ENCODE data around the gene PIK3C2G. TPM values are rescaled to one million over a fixed set of nuclear protein-coding genes. Genes with fewer than 3 reads are reported as not detected.

The PIK3C2G gene
- polyA plus RNA-seq, 1 of the 3 experiments (the other 2 are of a cell fraction): 0.02 TPM

DNA sequence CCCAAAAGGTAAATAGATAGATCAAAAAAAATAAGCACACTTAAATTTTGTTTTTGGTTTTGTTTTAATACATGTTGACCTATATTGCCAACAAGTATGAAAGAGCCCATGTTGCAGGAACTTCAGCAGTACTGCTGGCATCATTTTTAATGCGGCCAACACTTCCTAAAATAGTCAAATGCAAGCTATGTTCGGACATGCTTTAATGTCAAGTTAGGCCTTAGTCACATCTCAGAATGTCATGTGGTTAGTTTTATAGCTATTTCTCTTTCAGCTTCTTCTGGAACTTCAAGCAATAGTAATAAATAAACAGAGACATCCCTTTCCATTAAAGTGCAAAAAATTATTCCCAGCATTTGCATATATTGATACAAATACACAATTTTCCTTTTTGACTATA is 153.4 kb downstream of the PIK3C2G start:
- TF ChIP-seq GATA2 (CRISPR knock-in tag; IDR thresholded peaks at IDR 0.05) (no peak), FOXM1 (IDR thresholded peaks at IDR 0.05; ENCODE audit: low read depth) (no peak), JUND (IDR thresholded peaks at IDR 0.05) (no peak), MXI1 (IDR thresholded peaks at IDR 0.05; ENCODE audit: low read depth, low read length) (no peak), RFX5 (IDR thresholded peaks at IDR 0.05; ENCODE audit: low read length) (no peak), EP300 (IDR thresholded peaks at IDR 0.05; ENCODE audit: borderline replicate concordance in 1 of 2, low read depth in 1 of 2, low read length in 1 of 2) (no peak), ELF1 (IDR thresholded peaks at IDR 0.05) (no peak), RAD21 (IDR thresholded peaks at IDR 0.05; ENCODE audit: low read length) (no peak), TAF1 (IDR thresholded peaks at IDR 0.05; ENCODE audit: borderline replicate concordance, low read depth, low read length) (no peak), POLR2AphosphoS5 (IDR thresholded peaks at IDR 0.05; ENCODE audit: low read depth, low read length) (no peak)
- TF ChIP-seq, protein P1, sequence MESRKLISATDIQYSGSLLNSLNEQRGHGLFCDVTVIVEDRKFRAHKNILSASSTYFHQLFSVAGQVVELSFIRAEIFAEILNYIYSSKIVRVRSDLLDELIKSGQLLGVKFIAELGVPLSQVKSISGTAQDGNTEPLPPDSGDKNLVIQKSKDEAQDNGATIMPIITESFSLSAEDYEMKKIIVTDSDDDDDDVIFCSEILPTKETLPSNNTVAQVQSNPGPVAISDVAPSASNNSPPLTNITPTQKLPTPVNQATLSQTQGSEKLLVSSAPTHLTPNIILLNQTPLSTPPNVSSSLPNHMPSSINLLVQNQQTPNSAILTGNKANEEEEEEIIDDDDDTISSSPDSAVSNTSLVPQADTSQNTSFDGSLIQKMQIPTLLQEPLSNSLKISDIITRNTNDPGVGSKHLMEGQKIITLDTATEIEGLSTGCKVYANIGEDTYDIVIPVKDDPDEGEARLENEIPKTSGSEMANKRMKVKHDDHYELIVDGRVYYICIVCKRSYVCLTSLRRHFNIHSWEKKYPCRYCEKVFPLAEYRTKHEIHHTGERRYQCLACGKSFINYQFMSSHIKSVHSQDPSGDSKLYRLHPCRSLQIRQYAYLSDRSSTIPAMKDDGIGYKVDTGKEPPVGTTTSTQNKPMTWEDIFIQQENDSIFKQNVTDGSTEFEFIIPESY (IDR thresholded peaks at IDR 0.05; ENCODE audit: borderline replicate concordance, low read depth): no peak
- TF ChIP-seq, protein P2, sequence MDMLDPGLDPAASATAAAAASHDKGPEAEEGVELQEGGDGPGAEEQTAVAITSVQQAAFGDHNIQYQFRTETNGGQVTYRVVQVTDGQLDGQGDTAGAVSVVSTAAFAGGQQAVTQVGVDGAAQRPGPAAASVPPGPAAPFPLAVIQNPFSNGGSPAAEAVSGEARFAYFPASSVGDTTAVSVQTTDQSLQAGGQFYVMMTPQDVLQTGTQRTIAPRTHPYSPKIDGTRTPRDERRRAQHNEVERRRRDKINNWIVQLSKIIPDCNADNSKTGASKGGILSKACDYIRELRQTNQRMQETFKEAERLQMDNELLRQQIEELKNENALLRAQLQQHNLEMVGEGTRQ (IDR thresholded peaks at IDR 0.05; ENCODE audit: borderline replicate concordance, low read depth, low read length): no peak
- TF ChIP-seq, protein P3, sequence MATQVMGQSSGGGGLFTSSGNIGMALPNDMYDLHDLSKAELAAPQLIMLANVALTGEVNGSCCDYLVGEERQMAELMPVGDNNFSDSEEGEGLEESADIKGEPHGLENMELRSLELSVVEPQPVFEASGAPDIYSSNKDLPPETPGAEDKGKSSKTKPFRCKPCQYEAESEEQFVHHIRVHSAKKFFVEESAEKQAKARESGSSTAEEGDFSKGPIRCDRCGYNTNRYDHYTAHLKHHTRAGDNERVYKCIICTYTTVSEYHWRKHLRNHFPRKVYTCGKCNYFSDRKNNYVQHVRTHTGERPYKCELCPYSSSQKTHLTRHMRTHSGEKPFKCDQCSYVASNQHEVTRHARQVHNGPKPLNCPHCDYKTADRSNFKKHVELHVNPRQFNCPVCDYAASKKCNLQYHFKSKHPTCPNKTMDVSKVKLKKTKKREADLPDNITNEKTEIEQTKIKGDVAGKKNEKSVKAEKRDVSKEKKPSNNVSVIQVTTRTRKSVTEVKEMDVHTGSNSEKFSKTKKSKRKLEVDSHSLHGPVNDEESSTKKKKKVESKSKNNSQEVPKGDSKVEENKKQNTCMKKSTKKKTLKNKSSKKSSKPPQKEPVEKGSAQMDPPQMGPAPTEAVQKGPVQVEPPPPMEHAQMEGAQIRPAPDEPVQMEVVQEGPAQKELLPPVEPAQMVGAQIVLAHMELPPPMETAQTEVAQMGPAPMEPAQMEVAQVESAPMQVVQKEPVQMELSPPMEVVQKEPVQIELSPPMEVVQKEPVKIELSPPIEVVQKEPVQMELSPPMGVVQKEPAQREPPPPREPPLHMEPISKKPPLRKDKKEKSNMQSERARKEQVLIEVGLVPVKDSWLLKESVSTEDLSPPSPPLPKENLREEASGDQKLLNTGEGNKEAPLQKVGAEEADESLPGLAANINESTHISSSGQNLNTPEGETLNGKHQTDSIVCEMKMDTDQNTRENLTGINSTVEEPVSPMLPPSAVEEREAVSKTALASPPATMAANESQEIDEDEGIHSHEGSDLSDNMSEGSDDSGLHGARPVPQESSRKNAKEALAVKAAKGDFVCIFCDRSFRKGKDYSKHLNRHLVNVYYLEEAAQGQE (IDR thresholded peaks at IDR 0.05; ENCODE audit: low read depth, low read length): no peak
- DNase-seq: no peak
- H3K9me3 ChIP-seq: no peaks in the 10 kb centered on the region
- H3K4me2 ChIP-seq: no peak overlapping the region
- ChIA-PET POLR2A (no interaction called here), CTCF (no interaction called here)
- no peaks in the 10 kb centered on the region for H3K9me2 ChIP-seq
- no peak overlapping the region for H3K4me3 ChIP-seq (ENCODE audit: low read depth in 2 of 2, low read length in 1 of 2)
- H3K36me3 ChIP-seq (replicated peaks in 1 of 2; ENCODE audit: control insufficient read depth in 1 of 2, insufficient read depth in 2 of 2, low read length in 1 of 2): no peaks in the 10 kb centered on the region
- no peaks in the 10 kb centered on the region for H3K4me1 ChIP-seq (ENCODE audit: control insufficient read depth in 1 of 2, insufficient read depth in 2 of 2, low read depth in 1 of 2, low read length in 1 of 2)
- H3K79me2 ChIP-seq (ENCODE audit: insufficient read depth): no peaks in the 10 kb centered on the region
- 68% methylated on average over 2 of the region's 2 CpGs for WGBS (ENCODE audit: low lambda C conversion rate)
- no peaks in the 10 kb centered on the region for H3K27me3 ChIP-seq (ENCODE audit: insufficient read depth)
- no peak overlapping the region for H3K27ac ChIP-seq (ENCODE audit: low read depth in 2 of 2, low read length in 1 of 2)
- H3K9ac ChIP-seq: no peak overlapping the region
- H3F3A ChIP-seq (replicated peaks; ENCODE audit: insufficient read depth): no peaks in the 10 kb centered on the region
- no peak overlapping the region for H2AFZ ChIP-seq (ENCODE audit: low read depth)
- no peaks in the 10 kb centered on the region for H4K20me1 ChIP-seq (ENCODE audit: insufficient read depth)

Measured in SK-N-SH (cell line).